Measurements from ENCODE around the gene WTAP.
"Not testable (repeated sequence)": the region's sequence is repeated elsewhere in the genome, so short reads cannot be mapped to it uniquely, and the experiment has no call there.

WTAP gene

DNA sequence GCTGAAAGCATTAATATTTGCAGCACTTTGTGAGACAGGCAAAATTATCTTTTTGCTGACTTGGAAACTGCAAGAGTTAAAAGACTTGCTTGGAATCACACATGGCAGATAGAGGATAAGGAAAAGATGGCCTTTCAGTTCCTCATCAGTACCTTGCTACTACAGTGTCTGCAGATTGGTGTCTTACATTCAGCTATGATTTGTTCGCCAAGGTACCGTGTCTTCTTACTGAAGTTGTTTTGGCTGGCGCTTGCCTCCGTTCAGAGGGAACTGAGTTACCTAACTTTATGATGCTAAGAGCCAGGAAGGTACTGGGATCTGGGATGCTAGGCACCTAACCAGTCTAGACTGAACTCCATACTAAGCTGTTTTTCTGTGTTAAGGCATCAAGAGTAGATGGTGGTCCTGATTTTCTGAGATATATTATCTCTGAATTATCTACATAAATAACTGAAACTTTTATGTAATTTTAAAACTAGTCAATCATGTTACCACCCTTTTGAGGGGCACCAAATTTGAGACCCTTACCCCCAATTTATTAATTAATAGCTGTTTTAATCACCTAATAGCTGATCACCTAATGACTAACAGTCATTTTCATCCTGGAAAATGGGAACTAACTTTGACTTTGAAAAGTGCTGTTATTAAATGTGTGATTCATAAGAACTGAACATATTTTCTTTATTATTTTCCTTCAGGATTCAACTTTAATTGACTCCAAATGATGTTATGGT lies 2.5 kb downstream of the WTAP start:
- DNase-seq, result no peak

DNA sequence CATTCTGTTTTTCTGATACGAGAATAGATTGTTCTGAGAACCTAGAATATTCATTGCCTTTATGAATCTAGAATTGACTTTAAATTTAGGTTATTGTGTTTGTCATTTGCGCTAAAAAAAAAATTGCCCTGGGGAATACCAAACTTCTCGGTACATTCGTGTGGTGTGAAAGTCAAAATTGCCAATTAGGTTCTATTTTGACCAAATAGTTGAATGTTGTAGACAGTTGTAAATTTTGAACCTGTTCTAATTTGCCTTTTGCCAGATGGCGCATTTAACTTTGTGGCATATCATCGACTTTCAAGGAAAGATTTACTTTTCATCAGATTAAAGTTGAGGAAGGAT lies 3.0 kb downstream of the WTAP start:
- no peak for DNase-seq

DNA sequence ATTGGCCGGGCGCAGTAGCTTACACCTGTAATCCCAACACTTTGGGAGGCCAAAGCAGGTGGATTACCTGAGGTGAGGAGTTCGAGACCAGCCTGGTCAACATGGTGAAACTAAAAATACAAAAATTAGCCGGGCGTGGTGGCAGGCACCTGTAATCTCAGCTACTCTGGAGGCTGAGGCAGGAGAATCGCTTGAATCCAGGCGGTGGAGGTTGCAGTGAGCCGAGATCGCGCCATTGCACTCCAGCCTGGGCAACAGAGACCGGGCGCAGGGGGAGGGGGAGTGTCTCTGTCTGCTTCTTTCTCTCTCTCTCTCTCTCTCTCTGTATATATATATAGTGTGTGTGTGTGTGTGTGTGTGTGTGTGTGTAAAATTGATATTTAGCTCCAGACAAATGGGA lies 5.2 kb downstream of the WTAP start:
- DNase-seq, result not testable (repeated sequence)

DNA sequence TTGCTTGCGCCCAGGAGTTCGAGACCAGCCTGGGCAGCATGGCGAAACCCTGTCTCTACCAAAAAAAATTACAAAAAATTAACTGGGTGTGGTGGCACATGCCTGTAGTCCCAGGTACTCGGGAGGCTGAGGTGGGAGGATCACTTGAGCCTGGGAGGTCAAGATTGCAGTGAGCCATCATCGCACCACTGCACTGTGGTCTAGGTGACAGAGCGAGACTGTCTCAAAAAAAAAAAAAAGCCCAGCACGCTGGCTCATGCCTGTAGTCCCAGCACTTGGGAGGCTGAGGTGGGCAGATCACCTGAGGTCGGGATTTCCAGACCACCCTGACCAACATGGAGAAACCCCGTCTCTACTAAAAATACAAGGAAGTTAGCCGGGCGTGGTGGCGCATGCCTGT lies 6.1 kb downstream of the WTAP start:
- DNase-seq, result not testable (repeated sequence)

DNA sequence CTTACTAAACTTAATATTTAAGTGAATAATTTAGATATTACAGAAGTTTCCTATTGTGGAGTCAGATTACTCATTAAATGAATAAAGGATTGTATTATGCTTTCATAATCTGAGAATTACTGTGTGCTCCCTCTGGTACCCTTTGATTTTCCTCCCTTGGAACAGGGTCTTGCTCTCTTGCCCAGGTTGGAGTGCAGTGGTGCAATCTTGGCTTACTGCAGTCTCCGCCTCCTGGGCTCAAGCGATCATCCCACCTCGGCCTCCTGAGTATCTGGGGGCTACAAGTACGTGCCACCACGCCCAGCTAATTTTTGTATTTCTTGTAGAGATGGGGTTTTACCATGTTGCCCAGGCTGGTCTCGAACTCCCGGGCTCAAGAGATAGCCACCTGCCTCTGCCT lies 9.6 kb downstream of the WTAP start:
- no peak for DNase-seq

DNA sequence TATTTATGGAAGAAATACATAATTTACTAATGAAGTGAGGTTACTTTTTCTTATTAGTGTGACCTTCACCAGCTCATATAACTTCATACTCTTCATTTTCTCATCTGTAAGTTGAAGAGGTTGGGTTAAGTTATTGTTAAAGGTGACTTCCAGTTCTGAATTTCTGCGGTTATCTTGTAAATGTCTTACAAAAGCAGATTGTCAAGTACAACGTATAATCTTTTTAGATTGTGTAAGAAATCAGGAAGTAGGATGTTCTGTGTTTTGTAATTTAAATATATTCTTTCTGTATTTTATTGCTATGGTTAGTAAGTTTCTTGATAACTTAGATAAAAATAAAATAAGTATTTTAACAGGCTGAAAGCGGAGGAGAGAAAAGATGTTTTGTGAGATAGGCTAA lies 12.0 kb downstream of the WTAP start:
- no peak for DNase-seq

DNA sequence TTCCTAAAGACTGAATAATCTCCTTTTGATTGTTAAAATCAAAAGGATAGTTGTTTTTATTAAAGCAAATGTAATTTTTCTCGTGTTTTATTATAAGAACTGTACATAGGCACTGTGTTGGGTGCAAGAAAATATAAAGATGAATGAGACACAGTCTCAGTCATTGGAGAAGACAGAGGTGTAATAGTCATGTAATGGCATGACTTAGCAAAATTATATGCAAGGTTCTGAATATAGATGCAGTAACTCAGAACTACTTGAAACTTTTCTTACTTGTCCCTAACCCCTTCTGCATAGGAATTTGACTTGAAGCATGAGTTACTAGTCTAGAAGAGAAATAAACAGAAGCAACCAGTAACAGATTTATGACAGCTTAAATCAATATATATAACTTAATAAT lies 14.9 kb downstream of the WTAP start:
- no peak for DNase-seq

DNA sequence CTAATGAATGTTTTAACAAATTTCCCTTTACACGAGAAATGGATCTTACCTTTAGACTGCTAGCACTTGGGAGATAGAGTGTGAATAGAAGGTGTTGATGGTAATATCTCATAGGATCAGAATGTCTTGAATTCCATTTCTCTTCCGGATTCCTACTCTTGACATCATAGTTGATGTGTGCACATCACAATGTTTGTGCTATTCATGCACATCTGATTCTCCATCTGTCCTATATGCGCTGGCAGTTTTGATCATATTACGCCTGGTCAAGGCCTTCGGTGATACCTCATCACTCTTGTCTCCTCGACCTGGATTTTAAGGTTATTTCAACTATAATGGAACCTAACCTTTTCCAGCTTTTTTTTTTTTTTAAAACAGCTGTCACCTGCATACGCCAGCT lies 17.8 kb downstream of the WTAP start:
- peak; percentile 9 for DNase-seq

DNA sequence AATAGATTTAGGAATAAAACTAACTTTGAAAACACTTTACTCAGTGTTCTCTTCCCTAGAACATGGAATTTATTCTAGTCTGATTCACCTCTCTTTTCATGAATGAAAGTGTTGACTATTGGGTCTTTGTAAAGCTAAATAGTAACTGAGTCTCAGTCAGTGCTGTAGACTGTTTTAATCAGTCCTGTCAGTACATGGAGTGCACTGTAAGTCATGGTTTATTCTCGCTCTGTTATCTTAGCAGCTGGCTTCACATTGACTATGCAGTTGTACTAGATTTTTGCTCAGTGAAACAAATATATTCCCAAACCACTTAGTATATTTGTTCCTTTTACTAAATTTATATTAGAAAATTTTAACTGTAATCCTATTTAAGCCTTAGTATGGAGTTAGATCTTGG lies 19.5 kb downstream of the WTAP start:
- no peak for DNase-seq

DNA sequence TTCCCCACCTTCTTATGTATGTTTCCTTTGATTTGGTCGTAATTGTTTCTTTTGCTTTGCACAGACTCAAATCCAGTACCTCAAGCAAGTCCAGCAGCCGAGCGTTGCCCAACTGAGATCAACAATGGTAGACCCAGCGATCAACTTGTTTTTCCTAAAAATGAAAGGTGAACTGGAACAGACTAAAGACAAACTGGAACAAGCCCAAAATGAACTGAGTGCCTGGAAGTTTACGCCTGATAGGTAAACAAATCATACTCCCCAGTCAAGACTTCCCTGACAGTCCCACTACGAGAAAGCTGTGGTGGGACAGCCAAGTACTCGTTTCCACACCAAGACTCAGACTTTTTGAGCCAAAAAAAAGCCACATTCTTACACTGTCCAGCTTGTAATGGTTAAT lies 20.8 kb downstream of the WTAP start:
- DNase-seq, result not testable (repeated sequence)

DNA sequence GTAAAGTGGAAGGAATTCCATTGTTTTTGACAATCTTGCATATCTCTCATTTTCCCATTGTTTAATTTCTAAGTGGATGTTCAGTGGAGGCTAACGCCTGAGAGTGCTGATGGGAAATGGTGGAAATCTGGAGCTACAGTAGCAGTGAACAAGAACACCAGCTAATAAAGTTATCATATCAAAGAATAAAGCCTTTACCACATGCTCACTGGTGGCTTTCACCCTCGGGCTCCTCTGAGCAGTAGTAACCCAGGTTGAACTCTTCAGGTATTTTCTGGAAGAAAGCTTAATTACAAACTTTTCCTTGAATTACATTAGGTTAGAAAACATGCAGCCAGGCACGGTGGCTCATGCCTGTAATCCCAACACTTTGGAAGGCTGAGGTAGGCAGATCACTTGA lies 24.1 kb downstream of the WTAP start:
- no peak for DNase-seq

DNA sequence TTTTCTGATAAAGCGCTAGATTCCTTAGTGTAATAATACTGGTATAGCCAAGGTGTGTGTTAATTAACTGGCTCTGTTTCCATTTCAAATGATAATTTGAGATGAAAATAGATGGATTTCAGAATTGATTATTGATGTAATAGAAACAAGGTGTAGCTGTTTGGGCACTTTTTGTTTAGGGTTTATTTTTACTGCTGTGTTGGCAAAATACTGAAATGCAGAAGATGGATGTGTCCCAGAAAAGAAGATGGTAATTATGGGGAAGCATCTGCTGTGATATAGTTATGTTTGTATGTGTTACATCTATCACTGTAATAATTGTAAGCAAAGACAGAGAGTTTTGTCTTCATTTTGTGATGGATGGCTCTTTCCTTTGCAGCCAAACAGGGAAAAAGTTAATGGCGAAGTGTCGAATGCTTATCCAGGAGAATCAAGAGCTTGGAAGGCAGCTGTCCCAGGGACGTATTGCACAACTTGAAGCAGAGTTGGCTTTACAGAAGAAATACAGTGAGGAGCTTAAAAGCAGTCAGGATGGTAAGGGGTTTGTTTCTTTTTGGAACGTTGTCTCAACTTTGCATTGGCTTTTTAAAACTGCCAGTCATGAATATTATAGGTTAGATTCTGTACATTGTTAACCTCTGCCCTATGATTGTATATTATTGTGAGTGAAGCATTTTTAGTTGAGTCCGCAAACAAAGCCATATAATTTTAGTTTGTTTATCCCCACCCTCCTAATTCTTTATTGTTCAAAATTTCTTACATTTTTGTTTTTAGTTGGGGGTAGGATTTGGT lies 26.0 kb downstream of the WTAP start:
- no peak for DNase-seq

DNA sequence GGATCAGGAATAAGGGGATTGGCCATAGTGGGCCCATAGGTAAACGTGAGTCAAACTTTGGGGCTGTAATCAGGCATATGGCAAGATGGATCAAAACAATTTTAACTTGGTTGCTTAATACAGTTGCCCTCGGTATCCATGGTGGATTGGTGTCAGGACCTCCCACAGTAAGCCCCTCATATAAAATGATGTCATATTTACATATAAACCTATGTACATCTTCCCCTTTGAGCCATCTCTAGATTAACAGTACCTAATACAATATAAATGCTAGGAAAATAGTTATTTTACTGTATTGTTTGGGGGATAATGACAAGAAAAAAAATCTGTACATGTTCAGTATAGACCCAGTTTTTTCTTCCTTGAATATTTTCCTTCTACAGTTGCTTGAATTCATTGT lies 27.1 kb downstream of the WTAP start:
- DNase-seq, result no peak

DNA sequence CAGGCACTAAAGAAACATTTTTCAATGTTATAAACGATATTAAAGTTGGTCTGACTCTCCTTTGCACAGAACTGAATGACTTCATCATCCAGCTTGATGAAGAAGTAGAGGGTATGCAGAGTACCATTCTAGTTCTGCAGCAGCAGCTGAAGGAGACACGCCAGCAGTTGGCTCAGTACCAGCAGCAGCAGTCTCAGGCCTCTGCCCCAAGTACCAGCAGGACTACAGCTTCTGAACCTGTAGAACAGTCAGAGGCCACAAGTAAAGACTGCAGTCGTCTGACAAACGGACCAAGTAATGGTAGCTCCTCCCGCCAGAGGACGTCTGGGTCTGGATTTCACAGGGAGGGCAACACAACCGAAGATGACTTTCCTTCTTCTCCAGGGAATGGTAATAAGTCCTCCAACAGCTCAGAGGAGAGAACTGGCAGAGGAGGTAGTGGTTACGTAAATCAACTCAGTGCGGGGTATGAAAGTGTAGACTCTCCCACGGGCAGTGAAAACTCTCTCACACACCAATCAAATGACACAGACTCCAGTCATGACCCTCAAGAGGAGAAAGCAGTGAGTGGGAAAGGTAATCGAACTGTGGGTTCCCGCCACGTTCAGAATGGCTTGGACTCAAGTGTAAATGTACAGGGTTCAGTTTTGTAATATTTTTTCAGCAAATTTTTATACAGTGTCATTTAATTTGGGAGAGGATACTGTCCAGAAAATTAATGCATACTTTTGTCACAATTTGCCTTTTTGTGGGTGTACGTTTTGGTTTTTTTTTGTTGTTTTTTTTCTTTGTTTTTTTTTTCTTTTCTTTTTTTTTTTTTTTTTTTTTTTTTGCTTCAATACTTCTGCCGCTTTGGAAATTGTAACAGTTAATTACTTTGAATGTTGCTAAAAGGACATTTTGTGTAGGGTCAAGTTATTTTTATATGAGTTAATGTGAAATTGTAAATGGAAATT lies 27.9 kb downstream of the WTAP start:
- DNase-seq, result no peak

DNA sequence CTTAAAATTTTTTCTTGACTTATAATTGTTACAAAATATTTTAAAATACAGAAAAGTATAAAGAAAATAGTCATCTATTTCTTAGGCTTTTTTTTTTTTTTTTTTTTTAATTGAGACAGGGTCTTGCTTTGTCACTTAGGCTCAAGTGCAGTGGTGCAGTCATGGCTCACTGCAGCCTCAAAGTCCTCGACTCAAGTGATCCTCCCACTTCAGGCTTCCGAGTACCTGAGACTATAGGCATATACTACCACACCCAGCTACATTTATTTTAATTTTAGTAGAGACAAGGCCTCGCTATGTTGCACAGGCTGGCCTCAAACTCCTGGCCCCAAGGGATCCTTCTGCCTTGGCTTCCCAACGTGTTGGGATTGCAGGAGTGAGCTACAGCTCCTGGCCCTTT lies 29.2 kb downstream of the WTAP start:
- DNase-seq, result no peak

DNA sequence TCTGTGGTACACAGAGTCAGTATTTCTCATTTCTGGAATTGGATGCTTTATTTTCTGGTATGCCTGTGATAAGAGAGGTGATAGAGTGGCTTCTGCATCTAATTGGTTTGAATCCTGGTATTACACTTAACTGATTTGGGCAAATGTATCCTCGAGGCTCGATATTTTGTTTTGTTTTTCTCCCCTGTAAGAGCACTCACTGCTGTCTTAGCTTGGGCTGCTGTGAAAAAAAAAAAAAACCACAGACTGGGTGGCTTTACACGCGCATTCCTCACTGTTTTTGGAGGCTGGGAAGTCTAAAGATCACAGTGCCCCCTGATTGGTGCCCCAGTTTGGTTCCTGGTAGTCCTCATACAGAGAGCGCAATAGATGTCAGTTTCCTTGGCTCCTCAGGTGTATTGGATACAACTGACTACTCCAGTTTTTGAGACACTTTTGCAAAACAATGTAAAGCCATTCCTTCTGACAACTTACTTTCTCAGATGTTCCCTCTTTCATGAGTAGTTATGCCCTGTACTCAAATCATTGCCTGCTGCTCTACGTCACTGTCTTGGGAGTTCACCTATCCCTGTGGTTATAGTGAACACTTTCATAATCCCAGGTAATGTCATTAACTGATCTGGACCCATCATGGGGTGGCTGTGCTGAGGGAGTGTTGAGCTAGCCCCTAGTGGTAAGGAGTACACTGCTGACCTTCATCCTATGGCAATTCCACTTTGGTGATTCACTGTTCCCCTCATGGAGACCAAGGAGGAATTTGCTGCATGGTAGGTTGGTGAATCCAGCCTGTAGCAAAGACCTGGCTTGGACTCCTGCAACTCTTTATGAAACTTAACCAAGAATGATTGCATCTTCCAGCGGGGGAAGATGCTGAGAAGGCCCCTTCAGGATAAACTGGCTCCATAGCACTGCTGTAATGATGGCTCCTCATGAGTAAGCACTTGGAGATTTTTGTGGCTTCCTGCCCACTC lies 31.0 kb downstream of the WTAP start:
- no peak for DNase-seq

DNA sequence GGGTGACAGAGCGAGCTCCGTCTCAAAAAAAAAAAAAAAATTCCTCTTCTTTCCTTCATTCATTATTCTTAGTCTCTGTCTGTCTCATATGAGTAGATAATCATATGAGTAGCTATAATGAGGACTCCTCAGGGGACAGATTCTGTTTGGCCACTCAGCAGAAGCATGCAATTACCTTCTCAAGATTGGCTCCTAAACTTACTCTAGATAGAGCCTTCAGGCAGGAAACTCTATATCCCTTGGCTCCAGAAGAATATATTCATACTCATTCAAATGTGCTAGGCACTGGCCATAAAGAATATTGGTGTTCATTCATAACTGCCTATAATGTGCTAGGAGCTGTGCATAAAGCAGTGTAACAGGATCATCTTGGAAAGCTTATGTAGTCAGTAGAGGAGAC lies 32.3 kb downstream of the WTAP start:
- DNase-seq, result no peak

DNA sequence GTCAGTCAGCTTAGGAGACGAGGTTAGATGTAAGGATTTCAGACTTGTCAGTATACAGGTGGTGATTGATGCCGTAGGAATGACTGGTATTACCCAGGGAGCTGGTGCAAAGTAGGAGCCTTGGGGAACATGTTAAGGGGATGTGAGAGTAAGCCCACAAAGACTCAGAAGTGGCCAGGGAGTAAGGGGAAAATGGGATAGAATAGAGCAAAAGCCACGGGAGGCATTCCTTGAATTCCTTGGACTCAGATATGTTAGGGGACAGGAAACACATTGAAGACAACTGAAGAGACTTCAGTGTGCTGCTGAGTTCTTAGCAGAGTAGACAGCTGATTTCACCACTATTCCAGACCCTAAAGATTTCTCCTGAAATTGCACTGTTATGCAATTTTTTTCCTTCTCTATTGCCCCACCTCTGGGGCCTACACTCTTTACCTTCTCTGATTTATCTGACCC lies 33.3 kb downstream of the WTAP start:
- DNase-seq, result no peak

DNA sequence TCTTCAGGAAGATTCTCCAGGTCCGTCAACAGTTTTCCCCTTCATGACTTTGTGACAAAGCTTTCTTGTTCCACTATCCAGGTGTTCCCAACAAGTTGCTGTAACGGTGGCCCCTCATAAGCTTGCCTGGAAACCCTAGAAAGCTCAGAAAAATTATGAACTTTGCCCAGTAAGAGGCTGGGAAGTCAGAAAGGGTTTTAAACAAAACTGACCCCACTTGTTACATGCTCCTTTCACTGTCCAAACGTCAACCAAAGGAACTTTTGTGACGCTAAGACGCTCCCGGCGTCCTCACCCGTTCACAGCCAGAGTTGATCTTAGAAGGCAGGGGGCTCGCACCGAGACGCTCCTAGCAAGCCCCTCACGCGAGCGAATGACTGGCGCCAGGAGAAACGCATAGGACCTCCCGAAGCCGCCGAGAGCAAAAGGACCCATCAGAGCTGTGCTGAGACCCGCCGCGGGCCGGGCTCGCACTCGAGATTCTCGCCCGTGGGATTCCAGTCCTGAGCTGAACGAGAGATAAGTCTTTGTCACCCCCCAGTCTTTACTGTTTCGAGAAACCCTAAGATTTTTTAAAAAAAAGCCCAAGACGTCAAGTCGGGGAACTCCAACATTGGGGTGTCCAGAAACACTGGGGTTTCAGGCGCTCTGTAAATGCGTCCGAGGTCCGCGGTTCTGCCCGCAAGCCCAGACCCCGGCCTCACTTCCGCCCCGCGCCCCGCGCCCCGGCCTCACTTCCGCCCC lies 34.0 kb downstream of the WTAP start:
- DNase-seq, result peak; percentile 63

DNA sequence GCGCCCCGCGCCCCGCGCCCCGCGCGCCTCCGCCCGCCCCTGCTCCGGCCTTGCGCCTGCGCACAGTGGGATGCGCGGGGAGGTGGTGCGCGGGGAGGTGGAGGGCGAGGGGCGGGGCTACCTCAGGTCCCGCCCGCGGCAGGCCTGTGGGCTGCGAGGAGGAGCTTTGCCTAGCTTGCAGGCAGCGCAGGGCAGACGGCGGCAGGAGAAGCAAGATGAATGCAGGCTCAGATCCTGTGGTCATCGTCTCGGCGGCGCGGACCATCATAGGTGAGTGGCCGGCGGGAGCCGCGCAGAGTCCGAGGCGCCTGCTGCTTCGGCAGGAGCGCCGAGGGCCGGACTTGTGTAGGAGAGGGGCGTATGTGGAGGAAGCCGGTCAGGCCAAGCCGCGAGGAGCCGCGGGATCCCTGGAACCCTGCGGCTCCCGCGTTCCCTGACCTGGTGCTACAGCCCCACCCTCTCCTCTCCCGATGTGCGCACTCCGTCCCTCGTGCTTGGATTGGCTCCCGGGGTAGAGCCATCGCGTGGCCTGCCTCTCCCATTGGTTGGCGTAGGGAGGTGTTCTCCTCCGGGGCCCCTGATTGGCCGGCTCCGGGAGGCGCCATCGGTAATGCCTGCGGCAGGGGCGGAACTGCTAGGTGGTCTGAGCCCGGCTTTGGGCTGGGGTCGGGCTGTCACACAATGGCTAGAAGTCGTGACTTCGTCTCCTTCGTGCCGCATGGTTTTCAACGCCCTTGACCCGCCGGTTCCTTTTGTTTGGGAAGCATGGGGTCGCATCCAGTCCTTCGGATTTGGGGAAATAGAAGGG lies 34.8 kb downstream of the WTAP start, which contains the start of gene ACAT2:
Gene ACAT2 (plus strand): TSS at position 173 of the 808 bp plus-strand sequence. CDS start 43 bp downstream, at position 216.
- DNase-seq, result peak; percentile 99
